ENCODE measurements around the gene GFRA4. TPM values are rescaled to one million over a fixed set of nuclear protein-coding genes. Genes with fewer than 3 reads are reported as not detected.

The GFRA4 gene
- total RNA-seq, 1 experiment from 2014 or later, result not detected

DNA sequence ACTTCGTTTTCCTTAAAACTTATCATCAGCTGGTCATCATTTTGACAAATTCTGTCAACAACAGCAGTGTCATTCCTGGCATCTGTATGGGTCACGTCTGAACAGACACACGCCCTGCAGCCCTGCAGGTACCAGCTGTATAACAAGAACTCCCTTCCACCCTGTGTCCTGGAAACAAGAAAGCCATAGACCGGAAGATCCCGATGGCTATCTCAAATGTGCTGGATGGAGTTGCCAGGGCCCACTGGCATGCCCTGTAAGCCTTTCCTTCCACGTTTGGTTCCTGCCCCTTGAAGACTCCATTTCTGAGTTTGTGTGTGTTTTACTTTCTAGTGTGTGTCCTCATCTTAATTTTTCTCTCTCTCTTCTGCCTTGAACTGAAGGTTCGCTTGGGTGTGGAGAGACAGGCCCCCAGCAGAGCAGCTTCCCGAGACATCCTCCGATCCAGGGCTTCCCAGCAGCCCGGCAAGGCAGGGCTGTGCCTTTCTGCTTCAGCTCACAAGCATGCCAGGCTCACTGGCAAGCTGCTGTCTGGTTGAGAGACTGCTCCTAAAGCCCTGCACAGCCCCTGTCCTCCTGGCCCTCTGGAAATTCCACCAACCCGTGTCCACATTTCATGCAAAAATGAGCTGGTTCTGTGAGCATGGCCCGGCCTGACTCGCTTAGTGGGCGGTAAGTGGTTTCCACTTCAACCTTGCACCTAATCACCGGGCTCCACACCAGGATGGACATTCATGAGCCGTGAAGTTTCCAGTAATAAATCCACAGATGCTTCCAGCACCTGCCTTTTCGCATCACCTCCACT, 8.7 kb downstream of the GFRA4 start:
- Histone ChIP-seq H3K9me3 (ENCODE audit: control insufficient read depth, insufficient read depth, low read depth, low read length) (no peaks in the 10 kb centered on the region), H3K36me3 (ENCODE audit: control insufficient read depth, insufficient read depth, low read length) (no peaks in the 10 kb centered on the region), H3K4me3 (ENCODE audit: low read depth in 2 of 2, low read length in 2 of 2) (no peak overlapping the region), H3K27me3 (ENCODE audit: control insufficient read depth, insufficient read depth, low read length) (no peaks in the 10 kb centered on the region), H3K4me1 (ENCODE audit: control insufficient read depth, insufficient read depth, low read length) (0 out of 2 replicates have a peak, but pooled peaks cover 3% of the 10 kb centered on the region), H3K27ac (ENCODE audit: low read length) (no peak overlapping the region)
- intact Hi-C loops (cut with micrococcal nuclease; ENCODE audit: unreplicated experiment), result no loop called here
- TF ChIP-seq SIN3A (IDR thresholded peaks at IDR 0.05; ENCODE audit: borderline replicate concordance, insufficient read depth, low read depth, low read length), result no peak
- in situ Hi-C loops (cut with HindIII; ENCODE audit: low pct_unique_long_range_greater_than_20kb, low sequenced_read_pairs), result no loop called here
- no TSS peak for BruUV-seq (replicated peaks)
- POLR2A ChIA-PET, result no interaction called here
- DNase-seq (ENCODE audit: low read depth, low spot score) (no peak), ATAC-seq (no peak)
- CTCF ChIA-PET, result no interaction called here

DNA sequence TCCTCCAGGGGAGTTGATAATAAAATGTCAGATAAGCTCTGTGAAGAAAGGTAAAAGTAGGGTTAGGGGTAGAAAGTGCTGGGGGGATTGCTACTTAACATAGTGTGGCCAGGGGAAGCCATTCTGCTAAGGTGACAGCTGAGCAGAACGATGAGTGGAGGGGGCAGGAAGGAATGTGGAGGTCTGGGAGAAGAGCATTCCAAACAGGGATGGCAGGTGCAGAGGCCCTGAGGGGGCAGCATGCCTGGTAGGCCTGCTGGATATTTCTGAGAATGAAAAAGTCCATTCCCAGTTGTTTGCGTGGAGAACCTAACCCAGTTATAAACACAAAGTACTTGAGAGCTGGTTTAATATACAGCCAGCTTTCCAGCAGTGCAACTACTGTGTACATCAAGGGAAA, 9.3 kb downstream of the GFRA4 start:
- Histone ChIP-seq H3K9me3 (ENCODE audit: control insufficient read depth, insufficient read depth, low read depth, low read length) (no peaks in the 10 kb centered on the region), H3K27ac (ENCODE audit: low read length) (no peak overlapping the region), H3K4me1 (ENCODE audit: control insufficient read depth, insufficient read depth, low read length) (0 out of 2 replicates have a peak, but pooled peaks cover 2% of the 10 kb centered on the region), H3K36me3 (ENCODE audit: control insufficient read depth, insufficient read depth, low read length) (no peaks in the 10 kb centered on the region), H3K27me3 (ENCODE audit: control insufficient read depth, insufficient read depth, low read length) (no peaks in the 10 kb centered on the region), H3K4me3 (ENCODE audit: low read depth in 2 of 2, low read length in 2 of 2) (no peak overlapping the region)
- POLR2A ChIA-PET, result no interaction called here
- TF ChIP-seq SIN3A (IDR thresholded peaks at IDR 0.05; ENCODE audit: borderline replicate concordance, insufficient read depth, low read depth, low read length) (no peak), TCF7L2 (IDR thresholded peaks at IDR 0.05; ENCODE audit: low read depth, low read length) (no peak), POLR2AphosphoS5 (IDR thresholded peaks at IDR 0.05; ENCODE audit: low read depth, low read length) (no peak)
- TF ChIP-seq, protein P1, sequence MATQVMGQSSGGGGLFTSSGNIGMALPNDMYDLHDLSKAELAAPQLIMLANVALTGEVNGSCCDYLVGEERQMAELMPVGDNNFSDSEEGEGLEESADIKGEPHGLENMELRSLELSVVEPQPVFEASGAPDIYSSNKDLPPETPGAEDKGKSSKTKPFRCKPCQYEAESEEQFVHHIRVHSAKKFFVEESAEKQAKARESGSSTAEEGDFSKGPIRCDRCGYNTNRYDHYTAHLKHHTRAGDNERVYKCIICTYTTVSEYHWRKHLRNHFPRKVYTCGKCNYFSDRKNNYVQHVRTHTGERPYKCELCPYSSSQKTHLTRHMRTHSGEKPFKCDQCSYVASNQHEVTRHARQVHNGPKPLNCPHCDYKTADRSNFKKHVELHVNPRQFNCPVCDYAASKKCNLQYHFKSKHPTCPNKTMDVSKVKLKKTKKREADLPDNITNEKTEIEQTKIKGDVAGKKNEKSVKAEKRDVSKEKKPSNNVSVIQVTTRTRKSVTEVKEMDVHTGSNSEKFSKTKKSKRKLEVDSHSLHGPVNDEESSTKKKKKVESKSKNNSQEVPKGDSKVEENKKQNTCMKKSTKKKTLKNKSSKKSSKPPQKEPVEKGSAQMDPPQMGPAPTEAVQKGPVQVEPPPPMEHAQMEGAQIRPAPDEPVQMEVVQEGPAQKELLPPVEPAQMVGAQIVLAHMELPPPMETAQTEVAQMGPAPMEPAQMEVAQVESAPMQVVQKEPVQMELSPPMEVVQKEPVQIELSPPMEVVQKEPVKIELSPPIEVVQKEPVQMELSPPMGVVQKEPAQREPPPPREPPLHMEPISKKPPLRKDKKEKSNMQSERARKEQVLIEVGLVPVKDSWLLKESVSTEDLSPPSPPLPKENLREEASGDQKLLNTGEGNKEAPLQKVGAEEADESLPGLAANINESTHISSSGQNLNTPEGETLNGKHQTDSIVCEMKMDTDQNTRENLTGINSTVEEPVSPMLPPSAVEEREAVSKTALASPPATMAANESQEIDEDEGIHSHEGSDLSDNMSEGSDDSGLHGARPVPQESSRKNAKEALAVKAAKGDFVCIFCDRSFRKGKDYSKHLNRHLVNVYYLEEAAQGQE (IDR thresholded peaks at IDR 0.05; ENCODE audit: insufficient read depth in 1 of 2, low read depth in 2 of 2, low read length in 1 of 2), result no peak
- TF ChIP-seq, protein P2, sequence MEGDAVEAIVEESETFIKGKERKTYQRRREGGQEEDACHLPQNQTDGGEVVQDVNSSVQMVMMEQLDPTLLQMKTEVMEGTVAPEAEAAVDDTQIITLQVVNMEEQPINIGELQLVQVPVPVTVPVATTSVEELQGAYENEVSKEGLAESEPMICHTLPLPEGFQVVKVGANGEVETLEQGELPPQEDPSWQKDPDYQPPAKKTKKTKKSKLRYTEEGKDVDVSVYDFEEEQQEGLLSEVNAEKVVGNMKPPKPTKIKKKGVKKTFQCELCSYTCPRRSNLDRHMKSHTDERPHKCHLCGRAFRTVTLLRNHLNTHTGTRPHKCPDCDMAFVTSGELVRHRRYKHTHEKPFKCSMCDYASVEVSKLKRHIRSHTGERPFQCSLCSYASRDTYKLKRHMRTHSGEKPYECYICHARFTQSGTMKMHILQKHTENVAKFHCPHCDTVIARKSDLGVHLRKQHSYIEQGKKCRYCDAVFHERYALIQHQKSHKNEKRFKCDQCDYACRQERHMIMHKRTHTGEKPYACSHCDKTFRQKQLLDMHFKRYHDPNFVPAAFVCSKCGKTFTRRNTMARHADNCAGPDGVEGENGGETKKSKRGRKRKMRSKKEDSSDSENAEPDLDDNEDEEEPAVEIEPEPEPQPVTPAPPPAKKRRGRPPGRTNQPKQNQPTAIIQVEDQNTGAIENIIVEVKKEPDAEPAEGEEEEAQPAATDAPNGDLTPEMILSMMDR (IDR thresholded peaks at IDR 0.05), result no peak
- intact Hi-C loops (cut with micrococcal nuclease; ENCODE audit: unreplicated experiment), result no loop called here
- DNase-seq (ENCODE audit: low read depth, low spot score) (no peak), ATAC-seq (no peak)
- in situ Hi-C loops (cut with HindIII; ENCODE audit: low pct_unique_long_range_greater_than_20kb, low sequenced_read_pairs), result no loop called here
- CTCF ChIA-PET, result no interaction called here
- no TSS peak for BruUV-seq (replicated peaks)
